MM.1S (cell line): ENCODE data around the gene CACNB4.

Experiments used
- EZH2 ChIP-seq: fragments of 300-600 bp; sonication (generic); optimal IDR thresholded peaks from 2 replicates; pipeline ENCODE3; 2017; ENCODE audit warnings: low read depth, mild to moderate bottlenecking, antibody characterized with exemption, low read length, mixed read lengths
- EZH2phosphoT487 ChIP-seq: fragments of 300-600 bp; sonication (generic); IDR thresholded peaks from 2 replicates; pipeline ENCODE4 v1.6.1; 2018; ENCODE audit warnings: antibody characterized with exemption, low read length
- TF ChIP-seq, protein P1 (sequence below): fragments of 300-600 bp; sonication (generic); IDR thresholded peaks from 2 replicates; pipeline ENCODE4 v1.5.1; 2016; ENCODE audit warnings: antibody characterized with exemption, low read length, mixed read lengths

GRCh38 chr2:152034257-152034801, 64.5 kb downstream of the CACNB4 start:
- TF ChIP-seq EZH2phosphoT487: no peak
- TF ChIP-seq, protein P1, sequence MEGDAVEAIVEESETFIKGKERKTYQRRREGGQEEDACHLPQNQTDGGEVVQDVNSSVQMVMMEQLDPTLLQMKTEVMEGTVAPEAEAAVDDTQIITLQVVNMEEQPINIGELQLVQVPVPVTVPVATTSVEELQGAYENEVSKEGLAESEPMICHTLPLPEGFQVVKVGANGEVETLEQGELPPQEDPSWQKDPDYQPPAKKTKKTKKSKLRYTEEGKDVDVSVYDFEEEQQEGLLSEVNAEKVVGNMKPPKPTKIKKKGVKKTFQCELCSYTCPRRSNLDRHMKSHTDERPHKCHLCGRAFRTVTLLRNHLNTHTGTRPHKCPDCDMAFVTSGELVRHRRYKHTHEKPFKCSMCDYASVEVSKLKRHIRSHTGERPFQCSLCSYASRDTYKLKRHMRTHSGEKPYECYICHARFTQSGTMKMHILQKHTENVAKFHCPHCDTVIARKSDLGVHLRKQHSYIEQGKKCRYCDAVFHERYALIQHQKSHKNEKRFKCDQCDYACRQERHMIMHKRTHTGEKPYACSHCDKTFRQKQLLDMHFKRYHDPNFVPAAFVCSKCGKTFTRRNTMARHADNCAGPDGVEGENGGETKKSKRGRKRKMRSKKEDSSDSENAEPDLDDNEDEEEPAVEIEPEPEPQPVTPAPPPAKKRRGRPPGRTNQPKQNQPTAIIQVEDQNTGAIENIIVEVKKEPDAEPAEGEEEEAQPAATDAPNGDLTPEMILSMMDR: no peak
- TF ChIP-seq EZH2: no peak
